ENCODE results near the gene HEG1. TPM values are rescaled to one million over a fixed set of nuclear protein-coding genes. Genes with fewer than 3 reads are reported as not detected.
A peak's percentile ranks its signal among the peaks of the same experiment; 100 is the strongest.
"Not testable (repeated sequence)": the region's sequence is repeated elsewhere in the genome, so short reads cannot be mapped to it uniquely, and the experiment has no call there.

HEG1 gene
- total RNA-seq, 8 experiments from 2014 or later, result 3.5 to 173 (median 24.0) TPM

GRCh38 chr3:124966521-124967445 is 89.0 kb downstream of the HEG1 start:
- Histone ChIP-seq H3K4me1 (replicated peaks in 1 of 2) (no peaks in the 10 kb centered on the region), H3K4me3 (no peak overlapping the region), H3K27ac (no peak overlapping the region)
- 51 to 100% (median 72%) methylated on average over 1 to 6 of the region's 7 CpGs; no CpG with 5 or more reads in 1 of the 10 experiments for WGBS, 10 experiments
- no peak for ATAC-seq (replicated peaks in 6 of 8)
- in situ Hi-C loops (cut with MboI; ENCODE audit: low pct_unique_long_range_greater_than_20kb in 2 of 9, low sequenced_read_pairs in 9 of 9, unreplicated experiment in 9 of 9), result no loop called here

GRCh38 chr3:124965413-124965812 is 90.4 kb downstream of the HEG1 start:
- Histone ChIP-seq H3K4me1 (replicated peaks in 1 of 2) (no peaks in the 10 kb centered on the region), H3K27ac (no peak overlapping the region), H3K4me3 (no peak overlapping the region)
- no peak for ATAC-seq (replicated peaks in 6 of 8)
- WGBS, 10 experiments, result 0 to 89% (median 67%) methylated on average over 1 of the region's 1 CpG; no CpG with 5 or more reads in 1 of the 10 experiments
- in situ Hi-C loops (cut with MboI; ENCODE audit: low pct_unique_long_range_greater_than_20kb in 2 of 9, low sequenced_read_pairs in 9 of 9, unreplicated experiment in 9 of 9), result no loop called here

GRCh38 chr3:124964387-124964786 is 91.4 kb downstream of the HEG1 start:
- Histone ChIP-seq H3K4me3 (no peak overlapping the region), H3K27ac (no peak overlapping the region), H3K4me1 (replicated peaks in 1 of 2) (no peaks in the 10 kb centered on the region)
- in situ Hi-C loops (cut with MboI; ENCODE audit: low pct_unique_long_range_greater_than_20kb in 2 of 9, low sequenced_read_pairs in 9 of 9, unreplicated experiment in 9 of 9), result no loop called here
- ATAC-seq (replicated peaks in 6 of 8), result peak in 3 of 8 experiments; percentile 14 to 85 (median 35)
- 14 to 100% (median 90%) methylated on average over 1 to 4 of the region's 4 CpGs; no CpG with 5 or more reads in 3 of the 10 experiments for WGBS, 10 experiments

GRCh38 chr3:124963755-124964154 is 92.0 kb downstream of the HEG1 start:
- no peak for ATAC-seq (replicated peaks in 6 of 8)
- no peak overlapping the region for H3K4me3 ChIP-seq
- 50 to 100% (median 90%) methylated on average over 1 to 3 of the region's 3 CpGs; no CpG with 5 or more reads in 2 of the 10 experiments for WGBS, 10 experiments
- no peaks in the 10 kb centered on the region for H3K4me1 ChIP-seq (replicated peaks in 1 of 2)
- H3K27ac ChIP-seq, result no peak overlapping the region
- in situ Hi-C loops (cut with MboI; ENCODE audit: low pct_unique_long_range_greater_than_20kb in 2 of 9, low sequenced_read_pairs in 9 of 9, unreplicated experiment in 9 of 9), result no loop called here

GRCh38 chr3:124962403-124962940 is 93.3 kb downstream of the HEG1 start:
- no peak overlapping the region for H3K4me3 ChIP-seq
- no peak overlapping the region for H3K27ac ChIP-seq
- in situ Hi-C loops (cut with MboI; ENCODE audit: low pct_unique_long_range_greater_than_20kb in 2 of 9, low sequenced_read_pairs in 9 of 9, unreplicated experiment in 9 of 9), result no loop called here
- no peaks in the 10 kb centered on the region for H3K4me1 ChIP-seq (replicated peaks in 1 of 2)
- 53 to 94% (median 69%) methylated on average over 1 to 2 of the region's 2 CpGs; no CpG with 5 or more reads in 6 of the 10 experiments for WGBS, 10 experiments
- no peak for ATAC-seq (replicated peaks in 6 of 8)

GRCh38 chr3:124960698-124961097 is 95.1 kb downstream of the HEG1 start:
- no peak for ATAC-seq (replicated peaks in 6 of 8)

GRCh38 chr3:124960105-124960504 is 95.7 kb downstream of the HEG1 start:
- Histone ChIP-seq H3K4me3 (no peak overlapping the region), H3K27ac (no peak overlapping the region), H3K4me1 (replicated peaks in 1 of 2) (no peaks in the 10 kb centered on the region)
- WGBS, 10 experiments, result 14 to 92% (median 79%) methylated on average over 1 to 3 of the region's 3 CpGs
- peak in 1 of 8 experiments; percentile 11 for ATAC-seq (replicated peaks in 6 of 8)
- in situ Hi-C loops (cut with MboI; ENCODE audit: low pct_unique_long_range_greater_than_20kb in 2 of 9, low sequenced_read_pairs in 9 of 9, unreplicated experiment in 9 of 9), result no loop called here

More at GRCh38 chr3:124960698-124961097, 95.1 kb downstream of the HEG1 start:
- no peak overlapping the region for H3K4me3 ChIP-seq
- in situ Hi-C loops (cut with MboI; ENCODE audit: low pct_unique_long_range_greater_than_20kb in 2 of 9, low sequenced_read_pairs in 9 of 9, unreplicated experiment in 9 of 9), result no loop called here
- 21 to 95% (median 83%) methylated on average over 1 to 4 of the region's 5 CpGs; no CpG with 5 or more reads in 2 of the 10 experiments for WGBS, 10 experiments
- H3K4me1 ChIP-seq (replicated peaks in 1 of 2), result no peaks in the 10 kb centered on the region
- no peak overlapping the region for H3K27ac ChIP-seq

- ATAC-seq (replicated peaks in 6 of 8); H3K27ac ChIP-seq; in situ Hi-C loops (cut with MboI; ENCODE audit: low pct_unique_long_range_greater_than_20kb in 2 of 9, low sequenced_read_pairs in 9 of 9, unreplicated experiment in 9 of 9); H3K4me3 ChIP-seq; H3K4me1 ChIP-seq (replicated peaks in 1 of 2): not testable (repeated sequence)
- 69 to 100% (median 98%) methylated on average over 1 to 4 of the region's 4 CpGs; no CpG with 5 or more reads in 6 of the 10 experiments for WGBS, 10 experiments
Observed at GRCh38 chr3:124957951-124958350, 97.8 kb downstream of the HEG1 start.

GRCh38 chr3:124952282-124952855 is 103.4 kb downstream of the HEG1 start:
- no peaks in the 10 kb centered on the region for H3K4me1 ChIP-seq (replicated peaks in 1 of 2)
- H3K27ac ChIP-seq, result no peak overlapping the region
- no peak for ATAC-seq (replicated peaks in 6 of 8)
- in situ Hi-C loops (cut with MboI; ENCODE audit: low pct_unique_long_range_greater_than_20kb in 2 of 9, low sequenced_read_pairs in 9 of 9, unreplicated experiment in 9 of 9), result no loop called here
- H3K4me3 ChIP-seq, result no peak overlapping the region
- 43 to 91% (median 67%) methylated on average over 1 to 5 of the region's 5 CpGs; no CpG with 5 or more reads in 1 of the 10 experiments for WGBS, 10 experiments

- no peaks in the 10 kb centered on the region for H3K4me1 ChIP-seq (replicated peaks in 1 of 2)
- in situ Hi-C loops (cut with MboI; ENCODE audit: low pct_unique_long_range_greater_than_20kb in 2 of 9, low sequenced_read_pairs in 9 of 9, unreplicated experiment in 9 of 9), result no loop called here
- H3K27ac ChIP-seq, result no peak overlapping the region
- 40 to 100% (median 80%) methylated on average over 1 to 8 of the region's 8 CpGs; no CpG with 5 or more reads in 1 of the 10 experiments for WGBS, 10 experiments
- H3K4me3 ChIP-seq, result no peak overlapping the region
- peak in 4 of 8 experiments; percentile 31 to 56 (median 45) for ATAC-seq (replicated peaks in 6 of 8)
Observed at GRCh38 chr3:124951511-124952281, 104.1 kb downstream of the HEG1 start.

- ATAC-seq (replicated peaks in 6 of 8), result no peak
- 65 to 94% (median 77%) methylated on average over 2 to 3 of the region's 3 CpGs; no CpG with 5 or more reads in 1 of the 10 experiments for WGBS, 10 experiments
- Histone ChIP-seq H3K4me3 (no peak overlapping the region), H3K27ac (no peak overlapping the region), H3K4me1 (replicated peaks in 1 of 2) (no peaks in the 10 kb centered on the region)
- in situ Hi-C loops (cut with MboI; ENCODE audit: low pct_unique_long_range_greater_than_20kb in 2 of 9, low sequenced_read_pairs in 9 of 9, unreplicated experiment in 9 of 9), result no loop called here
Observed at GRCh38 chr3:124950026-124950425, 105.8 kb downstream of the HEG1 start.

- in situ Hi-C loops (cut with MboI; ENCODE audit: low pct_unique_long_range_greater_than_20kb in 2 of 9, low sequenced_read_pairs in 9 of 9, unreplicated experiment in 9 of 9), result loop anchor here in 2 of 9 experiments (25.0 kb wide), 1 partner anchor 495 kb away; no protein-coding TSS in a partner anchor
- ATAC-seq (replicated peaks in 6 of 8), result no peak
- Histone ChIP-seq H3K27ac (no peak overlapping the region), H3K4me1 (replicated peaks in 1 of 2) (no peaks in the 10 kb centered on the region), H3K4me3 (no peak overlapping the region)
- 60 to 100% (median 90%) methylated on average over 1 to 2 of the region's 2 CpGs; no CpG with 5 or more reads in 3 of the 10 experiments for WGBS, 10 experiments
Observed at GRCh38 chr3:124942613-124943012, 113.2 kb downstream of the HEG1 start.
